Activated T-helper 2 cell treated with anti-CD3 and anti-CD28 coated beads, Interferon-gamma antibody, Interleukin-2, Interleukin-4, amounts not matched to agents 10 μg/mL and 5 μg/mL and 100 μg/mL, durations not matched to agents 14 hours and 24 hours and 36 hours (primary cell): Measurements from ENCODE around the gene ZAP70. TPM values are rescaled to one million over a fixed set of nuclear protein-coding genes. Genes with fewer than 3 reads are reported as not detected.

Source experiments
- DNase-seq: peaks from one replicate; pipeline ENCODE4 v3.0.0; 2021; ENCODE audit warnings: low spot score
- H3K27ac Mint-ChIP-seq: one replicate; pipeline ENCODE4 v1.8.0; 2021; ENCODE audit warnings: mixed read lengths
- H3K27me3 Mint-ChIP-seq: one replicate; pipeline ENCODE4 v1.8.0; 2021; ENCODE audit warnings: low read depth, mixed read lengths
- H3K36me3 Mint-ChIP-seq: one replicate; pipeline ENCODE4 v1.8.0; 2021; ENCODE audit warnings: low read depth, mixed read lengths
- H3K4me1 Mint-ChIP-seq: one replicate; pipeline ENCODE4 v1.8.0; 2021; ENCODE audit warnings: low read depth, mixed read lengths
- H3K4me3 Mint-ChIP-seq: one replicate; pipeline ENCODE4 v1.8.0; 2021; ENCODE audit warnings: low read depth, mild to moderate bottlenecking, moderate library complexity, mixed read lengths
- H3K9me3 Mint-ChIP-seq: one replicate; pipeline ENCODE4 v1.8.0; 2021; ENCODE audit warnings: mixed read lengths
- intact Hi-C: fragments of 100-400 bp; cut with micrococcal nuclease; formaldehyde crosslinking; loops from one replicate; pipeline ENCODE4 v1.15.1; 2023
- total RNA-seq: library from RNA; stranded (reverse); gene quantifications from 2 replicates; pipeline ENCODE4 v1.2.3, GENCODE V29; 2022

ZAP70 gene
- total RNA-seq, 1 donor from 2014 or later: 234 TPM

DNA sequence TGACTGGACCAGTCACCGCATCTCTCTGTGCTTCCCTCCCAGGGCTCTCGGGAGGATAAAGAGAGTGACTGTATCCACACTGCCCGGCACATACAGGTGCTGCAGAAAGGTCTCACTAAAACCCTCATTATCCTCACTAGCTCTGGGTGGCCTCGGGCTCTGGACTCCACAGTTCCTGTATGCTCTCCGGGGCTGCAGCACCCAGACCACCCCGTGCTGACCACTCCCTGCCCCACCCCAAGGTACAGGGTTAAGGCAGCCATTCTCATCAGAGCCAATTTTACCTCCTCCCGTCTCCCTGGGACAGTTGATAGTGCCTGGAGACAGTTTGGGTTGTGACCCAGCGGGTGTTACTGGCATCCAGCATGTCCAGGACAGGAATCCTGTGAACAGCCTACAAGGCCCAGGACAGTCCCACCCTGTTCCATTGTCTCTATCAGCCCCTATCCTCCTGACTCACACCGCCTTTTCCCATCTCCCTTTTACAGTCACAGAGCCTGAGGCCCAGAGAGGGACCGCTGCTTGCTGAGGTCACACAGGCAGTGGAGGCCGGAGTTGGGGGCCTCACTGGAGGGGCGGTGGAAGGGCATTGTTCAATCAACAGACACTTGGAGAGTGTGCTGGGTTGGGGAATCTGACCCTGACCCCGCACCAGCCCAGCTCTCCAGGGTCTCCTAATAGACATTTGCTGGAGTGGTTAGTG, 1.7 kb downstream of the ZAP70 start:
- no peaks in the 10 kb centered on the region for H3K27me3 Mint-ChIP-seq
- no peak for DNase-seq
- no peaks in the 10 kb centered on the region for H3K9me3 Mint-ChIP-seq
- intact Hi-C loops: loop anchor here (5.0 to 10.0 kb wide), 2 partner anchors 672 to 740 kb away; no protein-coding TSS in a partner anchor
- peaks cover 62% of the 10 kb centered on the region for H3K36me3 Mint-ChIP-seq
- peak overlapping the region; percentile 97 for H3K4me3 Mint-ChIP-seq
- H3K4me1 Mint-ChIP-seq: peaks cover 75% of the 10 kb centered on the region
- peak overlapping the region; percentile 98 for H3K27ac Mint-ChIP-seq

DNA sequence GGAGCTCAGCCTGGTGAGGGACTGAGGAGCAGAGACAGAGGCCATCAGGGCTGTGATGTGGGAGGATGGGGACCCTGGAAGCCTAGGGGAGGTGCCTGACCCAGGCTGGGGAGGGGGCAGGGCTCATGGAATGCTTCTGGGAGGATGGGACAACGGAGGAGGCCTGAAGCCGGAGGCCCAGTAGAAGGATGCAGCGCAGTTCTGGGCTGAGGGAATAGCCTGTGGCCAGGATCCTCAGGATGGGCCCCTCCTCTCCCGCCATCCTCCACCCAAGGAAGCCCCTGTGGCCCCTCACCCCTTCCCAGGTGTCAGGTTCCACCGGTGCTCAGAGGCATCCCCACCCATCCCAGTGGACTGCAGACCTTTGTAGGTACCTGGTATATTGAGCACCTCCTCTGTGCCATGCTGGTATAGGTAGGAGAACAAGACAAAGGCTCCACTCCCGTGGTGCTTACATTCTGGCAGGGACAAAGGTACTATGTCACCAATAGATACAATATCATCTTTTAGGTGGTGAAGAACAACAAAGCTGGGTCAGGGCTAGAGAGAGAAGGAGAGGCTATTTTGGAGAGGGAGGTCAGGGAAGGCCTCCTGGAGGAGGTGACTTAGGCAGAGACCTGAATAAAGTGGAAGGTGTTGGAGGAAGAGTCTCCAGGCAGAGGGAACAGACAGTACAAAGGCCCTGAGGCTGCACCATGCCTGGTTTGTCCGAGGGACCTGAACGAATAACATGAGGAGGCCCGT, 2.7 kb downstream of the ZAP70 start:
- no peak for DNase-seq
- Mint-ChIP-seq H3K9me3 (no peaks in the 10 kb centered on the region), H3K4me1 (peaks cover 77% of the 10 kb centered on the region), H3K27ac (peak overlapping the region; percentile 98), H3K4me3 (peak overlapping the region; percentile 97), H3K36me3 (peaks cover 70% of the 10 kb centered on the region), H3K27me3 (no peaks in the 10 kb centered on the region)
- intact Hi-C loops: loop anchor here (10.0 kb wide), 1 partner anchor 739 kb away; no protein-coding TSS in a partner anchor

GRCh38 chr2:97716695-97717612, 3.6 kb downstream of the ZAP70 start:
- peaks cover 72% of the 10 kb centered on the region for H3K36me3 Mint-ChIP-seq
- DNase-seq: no peak
- intact Hi-C loops: loop anchor here (10.0 kb wide), 1 partner anchor 738 kb away; no protein-coding TSS in a partner anchor

GRCh38 chr2:97717613-97717995, 4.2 kb downstream of the ZAP70 start:
- intact Hi-C loops: loop anchor here (10.0 kb wide), 1 partner anchor 737 kb away; no protein-coding TSS in a partner anchor
- Mint-ChIP-seq H3K9me3 (no peaks in the 10 kb centered on the region), H3K4me1 (peaks cover 67% of the 10 kb centered on the region), H3K27ac (peak overlapping the region; percentile 91), H3K4me3 (peak overlapping the region; percentile 97), H3K27me3 (no peaks in the 10 kb centered on the region), H3K36me3 (peaks cover 78% of the 10 kb centered on the region)
- no peak for DNase-seq

More at GRCh38 chr2:97716695-97717612, 3.6 kb downstream of the ZAP70 start:
- Mint-ChIP-seq H3K27ac (peak overlapping the region; percentile 91), H3K4me3 (peak overlapping the region; percentile 97), H3K9me3 (no peaks in the 10 kb centered on the region), H3K4me1 (peaks cover 69% of the 10 kb centered on the region), H3K27me3 (no peaks in the 10 kb centered on the region)

- no peaks in the 10 kb centered on the region for H3K27me3 Mint-ChIP-seq
- peak; percentile 69 for DNase-seq
- H3K9me3 Mint-ChIP-seq: no peaks in the 10 kb centered on the region
- peaks cover 67% of the 10 kb centered on the region for H3K4me1 Mint-ChIP-seq
- intact Hi-C loops: loop anchor here (10.0 kb wide), 1 partner anchor 737 kb away; no protein-coding TSS in a partner anchor
- peak overlapping the region; percentile 91 for H3K27ac Mint-ChIP-seq
- peak overlapping the region; percentile 97 for H3K4me3 Mint-ChIP-seq
- peaks cover 84% of the 10 kb centered on the region for H3K36me3 Mint-ChIP-seq
Measured at GRCh38 chr2:97718051-97718882, 4.9 kb downstream of the ZAP70 start.

DNA sequence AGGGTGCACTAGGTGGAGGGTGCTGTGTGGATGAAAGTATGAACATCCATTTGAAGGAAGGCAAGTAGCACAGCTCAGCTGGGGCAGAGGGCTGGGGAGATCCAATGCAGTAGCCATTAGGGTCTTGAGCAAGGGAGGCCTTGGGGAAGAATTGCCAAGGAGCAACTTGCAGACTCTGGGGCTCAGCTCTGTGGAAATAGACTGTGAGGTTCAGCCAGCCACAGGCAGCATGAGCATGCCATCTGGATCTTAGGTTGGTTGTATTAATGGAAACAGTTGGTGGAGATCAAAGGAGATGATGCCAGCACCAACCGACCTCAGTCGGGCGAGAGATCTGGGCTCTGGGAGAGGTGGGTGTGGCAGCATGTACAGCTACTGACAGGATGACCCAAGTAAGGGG, 5.6 kb downstream of the ZAP70 start:
- Mint-ChIP-seq H3K4me3 (peak overlapping the region; percentile 97), H3K36me3 (peaks cover 85% of the 10 kb centered on the region), H3K4me1 (peaks cover 65% of the 10 kb centered on the region), H3K27ac (peak overlapping the region; percentile 91), H3K27me3 (no peaks in the 10 kb centered on the region), H3K9me3 (no peaks in the 10 kb centered on the region)
- intact Hi-C loops: loop anchor here (10.0 kb wide), 1 partner anchor 736 kb away; no protein-coding TSS in a partner anchor
- DNase-seq: no peak

GRCh38 chr2:97719362-97720155, 6.2 kb downstream of the ZAP70 start:
- H3K4me1 Mint-ChIP-seq: peaks cover 63% of the 10 kb centered on the region
- H3K27me3 Mint-ChIP-seq: no peaks in the 10 kb centered on the region
- intact Hi-C loops: loop anchor here (10.0 kb wide), 1 partner anchor 735 kb away; no protein-coding TSS in a partner anchor
- H3K27ac Mint-ChIP-seq: peak overlapping the region; percentile 91
- H3K4me3 Mint-ChIP-seq: peak overlapping the region; percentile 97
- DNase-seq: no peak
- H3K9me3 Mint-ChIP-seq: no peaks in the 10 kb centered on the region
- peaks cover 85% of the 10 kb centered on the region for H3K36me3 Mint-ChIP-seq

DNA sequence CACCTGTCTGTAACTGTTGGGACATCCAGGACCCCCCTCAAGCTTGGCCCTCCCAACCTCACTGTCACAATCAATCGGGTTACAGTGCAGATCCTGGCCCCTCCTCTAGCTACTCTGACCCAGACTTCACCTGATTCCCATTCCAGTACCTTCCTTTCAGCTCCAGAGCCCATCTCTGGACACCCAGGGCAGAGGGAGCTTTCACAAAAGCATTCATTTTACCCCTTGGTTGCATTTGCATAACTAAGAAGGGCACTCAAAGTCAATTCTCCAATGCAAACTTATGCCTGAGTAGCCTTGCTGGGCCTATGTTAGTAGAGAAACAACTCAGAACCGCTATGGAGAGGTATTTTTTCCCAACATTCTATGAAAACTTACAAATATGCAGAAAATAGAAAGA, 7.4 kb downstream of the ZAP70 start:
- Mint-ChIP-seq H3K27me3 (no peaks in the 10 kb centered on the region), H3K4me3 (peak overlapping the region; percentile 20)

DNA sequence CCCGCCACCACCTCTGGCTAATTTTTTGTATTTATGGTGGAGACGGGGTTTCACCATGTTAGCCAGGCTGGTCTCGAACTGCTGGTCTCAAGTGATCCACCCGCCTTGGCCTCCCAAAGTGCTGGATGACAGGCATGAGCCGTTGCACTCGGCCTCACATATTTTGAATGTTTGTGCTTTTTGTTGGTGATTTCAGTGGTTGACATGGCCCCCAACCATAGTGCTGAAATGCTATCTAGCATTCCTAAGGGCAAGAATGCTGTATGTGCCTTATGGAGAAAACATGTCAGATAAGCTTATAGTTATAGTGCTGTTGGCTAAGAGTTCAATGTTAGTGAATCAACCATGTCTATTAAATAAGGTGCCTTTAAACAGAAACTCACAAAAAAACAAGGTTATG, 8.9 kb downstream of the ZAP70 start:
- no peaks in the 10 kb centered on the region for H3K27me3 Mint-ChIP-seq
- H3K4me1 Mint-ChIP-seq: peaks cover 48% of the 10 kb centered on the region
- no peak overlapping the region for H3K27ac Mint-ChIP-seq
- no peak for DNase-seq
- H3K9me3 Mint-ChIP-seq: peaks cover 12% of the 10 kb centered on the region
- peaks cover 87% of the 10 kb centered on the region for H3K36me3 Mint-ChIP-seq
- H3K4me3 Mint-ChIP-seq: no peak overlapping the region
- intact Hi-C loops: no loop called here

More for the DNA sequence above, 7.4 kb downstream of the ZAP70 start:
- DNase-seq: no peak
- peak overlapping the region; percentile 71 for H3K27ac Mint-ChIP-seq
- intact Hi-C loops: no loop called here
- peaks cover 85% of the 10 kb centered on the region for H3K36me3 Mint-ChIP-seq
- peaks cover 8% of the 10 kb centered on the region for H3K9me3 Mint-ChIP-seq
- H3K4me1 Mint-ChIP-seq: peaks cover 55% of the 10 kb centered on the region

GRCh38 chr2:97723156-97724072, 10.0 kb downstream of the ZAP70 start:
- DNase-seq: no peak
- Mint-ChIP-seq H3K27me3 (no peaks in the 10 kb centered on the region), H3K36me3 (peaks cover 91% of the 10 kb centered on the region), H3K27ac (no peak overlapping the region), H3K4me3 (no peak overlapping the region), H3K9me3 (peaks cover 12% of the 10 kb centered on the region), H3K4me1 (peaks cover 43% of the 10 kb centered on the region)
- intact Hi-C loops: no loop called here
